Stimulated activated CD8-positive, alpha-beta memory T cell treated with anti-CD3 and anti-CD28 coated beads, Interleukin-4, amount 100 ng/mL, for 1 hour (primary cell): ENCODE data around the gene RAB36.

Experiments
- DNase-seq, 2 donors: peaks; one replicate each; pipeline ENCODE4 v3.0.0-alpha.2; 2020; ENCODE audit warnings: low read depth in 2 of 2, low spot score in 1 of 2

RAB36 gene

DNA sequence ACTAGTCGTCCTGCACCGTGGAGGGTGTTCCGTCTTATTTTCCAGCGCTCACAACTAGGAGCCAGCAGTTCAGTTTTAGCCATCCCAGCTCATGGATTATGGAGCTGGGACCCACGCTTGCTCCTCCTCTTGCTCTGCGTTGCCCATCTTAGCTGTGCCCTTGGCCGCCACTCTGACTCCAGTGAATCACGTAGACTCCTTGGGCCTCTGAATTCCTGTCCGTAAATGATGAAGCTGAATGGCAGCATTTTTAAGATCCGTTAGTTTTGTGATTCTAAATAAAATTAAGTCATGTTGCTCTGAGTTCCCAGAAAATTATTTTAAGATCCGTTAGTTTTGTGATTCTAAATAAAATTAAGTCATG is 58.8 kb downstream of the RAB36 start:
- no peak for DNase-seq

DNA sequence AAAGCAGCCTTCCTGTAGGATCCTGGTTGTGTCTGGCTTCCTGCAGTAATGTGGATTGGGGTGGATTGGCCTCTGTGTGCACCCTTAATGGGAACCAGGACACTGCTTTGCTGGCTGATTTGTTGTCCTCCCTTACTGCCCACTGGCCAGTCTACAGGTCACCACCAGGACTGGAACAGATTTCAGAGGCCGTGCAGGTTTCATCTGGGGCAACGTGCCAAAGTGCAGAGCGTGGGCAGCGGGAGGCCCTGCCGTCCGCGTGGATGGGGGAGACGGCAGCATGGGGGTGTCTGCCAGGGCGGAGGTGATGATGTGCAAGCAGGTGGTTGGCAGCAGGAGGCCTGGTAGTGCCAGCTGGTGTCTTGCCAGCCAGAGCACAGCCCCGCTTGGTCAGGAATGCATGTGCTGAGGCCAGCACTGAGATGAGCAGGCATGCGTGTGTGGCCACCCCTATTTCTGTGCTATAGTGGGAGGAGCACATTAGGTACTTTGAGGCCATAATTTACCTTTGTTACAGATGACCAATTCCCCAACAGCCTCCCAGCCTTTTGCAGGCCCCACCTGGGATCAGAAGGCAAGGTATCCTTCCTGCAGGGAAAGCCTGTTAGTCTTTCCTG is 59.4 kb downstream of the RAB36 start:
- no peak for DNase-seq

DNA sequence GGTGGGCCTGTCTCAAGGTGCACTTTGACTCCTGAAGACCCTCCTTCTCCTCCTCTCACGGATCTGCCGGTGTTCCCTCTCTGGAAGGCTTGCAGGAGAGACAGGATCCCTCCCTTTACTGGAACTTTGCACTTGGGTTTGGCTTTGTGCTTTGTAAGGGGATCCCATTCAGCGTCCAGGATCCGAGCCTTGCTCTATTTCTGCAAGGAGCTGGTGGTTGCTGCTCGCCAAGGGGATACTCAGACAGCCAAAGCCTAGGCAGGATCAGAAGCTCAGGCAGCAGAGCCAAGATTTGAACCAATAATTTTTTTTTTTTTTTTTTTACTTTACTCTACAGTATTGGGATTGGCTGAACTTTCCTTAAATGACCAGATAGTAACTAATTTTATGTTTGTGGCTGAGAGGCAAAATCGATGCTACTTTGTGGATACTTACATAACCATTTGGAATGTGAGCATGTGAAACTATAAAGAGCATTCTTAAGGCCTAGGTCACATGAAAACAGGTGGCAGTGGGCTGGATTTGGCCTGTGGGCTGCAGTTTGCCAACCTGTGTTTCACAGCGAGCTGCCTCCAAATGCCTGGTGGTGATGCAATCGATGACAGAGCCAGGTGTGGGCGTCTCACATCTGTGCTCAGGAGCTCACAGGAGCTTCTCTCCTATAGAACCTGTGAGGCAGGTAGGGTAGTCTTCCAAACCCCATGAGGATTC is 60.2 kb downstream of the RAB36 start:
- DNase-seq: no peak

DNA sequence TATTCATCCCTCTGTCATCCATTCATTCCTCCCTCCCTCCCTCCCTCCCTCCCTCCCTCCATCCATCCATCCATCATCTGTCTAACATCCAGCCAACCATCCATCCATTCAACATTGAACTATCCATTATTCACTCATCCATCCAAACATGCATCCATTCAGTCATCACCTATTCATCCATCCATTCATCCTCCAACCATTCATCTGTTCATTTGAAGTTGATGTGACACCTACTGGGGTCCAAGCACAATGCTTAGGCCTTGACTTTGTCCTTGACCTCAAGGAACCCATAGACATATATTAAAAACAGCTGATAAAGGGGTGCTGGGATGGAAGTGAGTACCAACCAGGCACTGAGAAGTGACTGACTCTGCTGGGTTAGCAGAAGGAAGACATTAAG is 61.6 kb downstream of the RAB36 start:
- no peak for DNase-seq

DNA sequence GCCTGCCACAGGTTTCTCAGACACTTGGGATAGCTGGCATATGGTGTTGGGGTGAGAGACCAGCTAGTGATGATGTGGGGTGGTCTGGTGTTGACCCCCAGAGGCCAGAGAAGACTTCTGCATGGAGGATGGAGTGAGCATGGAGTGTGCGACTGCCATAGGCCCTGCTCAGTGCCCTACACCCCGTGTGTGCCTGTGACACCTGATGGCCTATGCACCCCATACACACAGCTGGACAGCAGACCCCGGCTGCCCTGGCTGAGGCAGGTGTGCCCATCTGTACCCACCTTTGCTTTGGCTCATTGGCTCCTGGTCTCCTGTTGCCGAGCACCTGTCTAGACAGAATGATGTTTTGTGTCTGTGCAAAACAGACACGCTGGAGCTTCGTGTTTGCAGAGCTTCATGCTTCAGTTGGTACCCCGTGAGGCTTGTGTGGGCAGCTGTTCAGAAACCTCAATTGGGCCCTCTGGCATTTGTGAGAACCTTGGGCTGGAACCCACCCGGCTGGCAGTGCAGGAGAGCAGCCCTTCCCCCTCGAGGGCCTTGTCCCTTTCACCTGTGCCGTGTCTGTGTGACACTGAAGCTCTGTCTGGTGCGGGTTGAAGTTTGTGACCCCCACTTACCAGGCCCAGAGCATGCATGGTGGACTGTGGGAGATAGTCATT is 62.6 kb downstream of the RAB36 start:
- no peak for DNase-seq

DNA sequence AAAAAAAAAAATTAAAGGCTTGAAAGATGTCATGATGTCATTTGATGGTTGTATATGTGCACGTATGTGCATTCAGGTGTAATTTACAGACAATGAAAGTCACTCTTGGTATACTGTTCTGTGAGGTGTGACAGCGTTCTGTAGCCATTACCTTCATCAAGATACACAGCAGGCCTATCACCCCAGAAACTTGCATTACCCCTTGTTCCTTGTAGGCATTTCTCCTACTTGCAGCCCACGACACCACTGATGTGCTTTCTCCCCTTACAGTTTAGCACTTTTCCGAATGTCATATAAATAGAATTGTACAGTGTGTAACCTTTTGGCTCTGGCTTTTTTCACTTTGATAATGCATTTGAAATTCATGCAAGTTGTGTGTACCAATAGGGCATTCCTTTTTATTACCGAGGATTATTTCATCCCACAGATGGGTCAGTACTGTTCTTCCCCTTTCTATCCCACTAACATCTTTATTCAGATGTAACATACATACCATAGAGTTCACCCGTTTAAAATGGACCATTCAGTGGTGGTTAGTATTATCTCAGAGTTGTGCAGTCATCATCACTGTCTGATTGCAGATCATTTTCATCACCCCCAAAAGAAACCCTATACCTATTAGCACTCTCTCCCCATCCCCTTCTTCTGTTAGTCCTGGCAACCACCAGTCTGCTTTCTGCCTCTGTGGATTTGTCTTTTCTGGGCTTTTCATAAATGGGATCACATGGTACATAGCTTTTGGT is 65.3 kb downstream of the RAB36 start:
- DNase-seq: no peak

DNA sequence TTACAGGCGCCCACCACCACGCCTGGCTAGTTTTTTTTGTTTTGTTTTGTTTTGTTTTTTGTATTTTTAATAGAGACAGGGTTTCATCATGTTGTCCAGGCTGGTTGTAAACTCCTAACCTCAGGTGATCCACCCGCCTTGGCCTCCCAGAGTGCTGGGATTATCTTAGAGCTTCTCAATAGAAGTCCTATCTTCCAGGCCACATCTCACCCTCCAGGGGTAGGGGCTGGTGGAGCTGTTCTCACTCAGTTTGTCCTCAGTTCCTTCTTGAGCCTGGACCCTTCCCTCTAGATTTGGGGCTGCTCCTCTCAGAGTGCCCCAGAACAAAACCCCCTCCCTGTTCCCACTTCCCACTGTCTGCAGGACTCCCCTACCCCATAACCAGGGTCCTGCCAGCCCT is 66.3 kb downstream of the RAB36 start:
- no peak for DNase-seq

DNA sequence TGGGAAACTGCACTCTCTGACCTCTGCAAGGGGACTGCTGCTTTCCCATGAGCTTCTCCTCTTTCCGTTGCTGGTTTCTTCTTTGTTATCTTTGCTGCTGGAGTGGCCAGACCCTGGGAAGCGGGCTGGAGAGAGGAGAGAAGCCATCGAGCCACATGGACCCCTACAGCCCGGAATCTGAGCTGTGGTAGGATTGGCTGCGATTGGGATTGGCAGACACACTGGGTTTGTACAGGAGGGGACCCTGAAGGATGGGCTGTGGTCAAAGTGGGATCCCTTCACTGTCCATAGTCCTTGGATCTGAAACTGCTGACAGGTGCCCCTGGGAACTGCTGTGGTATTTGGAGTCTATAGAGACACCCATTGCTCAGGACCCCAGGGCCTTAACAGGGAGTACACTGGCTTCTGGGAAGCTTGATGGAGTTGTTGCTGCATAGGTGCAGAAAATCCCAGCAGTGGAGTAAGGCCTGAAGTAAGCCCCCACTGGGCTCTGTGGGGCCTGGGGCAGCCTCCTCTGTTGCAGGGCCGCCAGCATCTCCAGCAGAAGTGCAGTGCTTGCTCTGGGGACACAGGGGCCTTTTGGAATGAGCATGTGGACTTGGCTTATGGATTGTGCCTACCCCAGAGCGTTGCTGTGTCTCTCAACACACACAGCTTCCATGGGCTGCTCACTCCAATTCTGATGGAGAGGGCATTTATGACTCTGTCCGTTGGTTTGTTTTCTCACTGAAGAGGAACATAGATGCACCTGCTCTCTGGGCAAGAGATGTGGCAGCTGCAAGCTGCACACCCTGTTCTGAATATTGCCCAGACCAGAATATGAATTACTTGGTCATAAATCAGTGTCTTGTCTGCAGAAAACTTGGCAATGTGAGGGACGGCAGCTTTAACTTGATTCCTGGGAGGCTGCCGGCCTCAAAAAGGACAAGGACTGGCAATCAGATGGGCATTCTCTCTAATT is 67.1 kb downstream of the RAB36 start:
- DNase-seq: no peak

DNA sequence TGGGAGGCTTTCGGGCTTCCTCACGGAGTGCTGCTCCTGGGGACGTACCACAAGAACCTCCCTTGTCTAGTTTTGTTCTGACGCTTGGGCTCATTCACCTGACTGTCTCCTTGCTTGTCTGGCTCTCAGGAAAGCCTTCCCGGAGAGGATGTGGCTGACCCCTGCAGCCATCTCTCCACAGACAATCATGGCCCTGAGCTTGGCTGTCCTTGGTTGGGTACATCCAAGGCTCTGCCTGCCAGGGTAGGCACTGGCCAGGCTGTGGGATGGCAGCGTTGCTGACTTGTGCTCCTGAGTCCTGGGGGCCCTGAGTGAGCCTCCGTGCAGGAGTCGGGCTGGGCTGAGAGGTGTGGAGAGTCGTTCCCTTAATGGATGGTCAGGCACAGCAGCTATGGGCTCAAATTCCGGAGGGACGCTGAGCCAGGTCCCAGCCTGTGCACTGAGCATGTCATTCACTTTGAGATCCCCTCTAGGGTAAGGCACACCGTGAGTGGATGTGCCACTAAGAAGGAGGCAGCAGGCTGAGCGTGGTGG is 67.8 kb downstream of the RAB36 start:
- no peak for DNase-seq

DNA sequence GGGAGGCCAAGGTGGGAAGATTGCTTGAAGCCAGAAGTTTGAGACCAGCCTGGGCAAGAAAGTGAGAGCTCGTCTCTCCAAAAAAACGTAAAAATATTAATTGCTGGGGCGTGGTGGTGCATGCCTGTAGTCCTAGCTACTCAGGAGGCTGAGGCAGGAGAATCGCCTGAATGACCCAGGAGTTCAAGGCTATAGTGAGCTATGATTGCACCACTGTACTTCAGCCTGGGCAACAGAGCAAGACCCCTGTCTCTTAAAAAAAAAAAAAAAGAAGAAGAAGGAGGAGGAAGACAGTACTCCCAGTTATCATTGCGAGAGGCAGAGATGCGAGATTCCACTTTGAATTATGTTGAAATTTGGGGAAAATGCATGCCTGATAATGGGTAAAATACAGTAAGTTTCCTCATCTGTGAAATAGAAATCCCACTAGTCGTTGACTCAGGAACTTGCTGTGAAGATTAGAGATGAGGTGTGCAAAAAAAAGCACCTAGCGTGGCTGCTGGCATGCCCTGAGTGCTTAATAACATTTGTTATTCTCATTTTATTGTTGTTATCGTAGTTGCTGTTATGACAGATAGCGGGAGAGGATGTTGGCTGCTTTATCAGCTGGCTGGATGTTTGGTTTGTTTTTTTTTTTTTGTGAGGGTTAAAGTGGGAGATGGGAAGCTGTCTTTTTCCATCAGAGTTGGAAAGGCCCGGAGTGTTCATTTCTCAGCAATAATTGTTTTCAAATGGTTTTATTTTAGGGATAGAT is 68.5 kb downstream of the RAB36 start:
- DNase-seq: no peak
